ENCODE results near the gene ZMIZ1. TPM values are rescaled to one million over a fixed set of nuclear protein-coding genes. Genes with fewer than 3 reads are reported as not detected.

The ZMIZ1 gene
- total RNA-seq, 1 donor from 2014 or later = 85.2 TPM

- peak overlapping the region; percentile 64 for H3K4me3 Mint-ChIP-seq (ENCODE audit: low read depth)
- H3K27ac Mint-ChIP-seq = no peak overlapping the region
- TF ChIP-seq CTCF (IDR thresholded peaks at IDR 0.05; ENCODE audit: unreplicated experiment) = no peak
- peaks cover 34% of the 10 kb centered on the region for H3K4me1 Mint-ChIP-seq (ENCODE audit: low read depth)
- H3K9me3 Mint-ChIP-seq (ENCODE audit: low read depth) = no peaks in the 10 kb centered on the region
- peaks cover 2% of the 10 kb centered on the region for H3K27me3 Mint-ChIP-seq
- DNase-seq (ENCODE audit: low spot score, unreplicated experiment) = no peak
- H3K36me3 Mint-ChIP-seq (ENCODE audit: insufficient read depth) = no peaks in the 10 kb centered on the region
Observed at GRCh38 chr10:79241990-79242619, 173.3 kb downstream of the ZMIZ1 start.

GRCh38 chr10:79242620-79243152 lies 173.9 kb downstream of the ZMIZ1 start:
- H3K9me3 Mint-ChIP-seq (ENCODE audit: low read depth) = no peaks in the 10 kb centered on the region
- DNase-seq (ENCODE audit: low spot score, unreplicated experiment) = peak; percentile 38
- no peak overlapping the region for H3K27ac Mint-ChIP-seq
- no peak for TF ChIP-seq CTCF (IDR thresholded peaks at IDR 0.05; ENCODE audit: unreplicated experiment)
- H3K36me3 Mint-ChIP-seq (ENCODE audit: insufficient read depth) = no peaks in the 10 kb centered on the region
- peaks cover 34% of the 10 kb centered on the region for H3K4me1 Mint-ChIP-seq (ENCODE audit: low read depth)
- peaks cover 2% of the 10 kb centered on the region for H3K27me3 Mint-ChIP-seq
- peak overlapping the region; percentile 59 for H3K4me3 Mint-ChIP-seq (ENCODE audit: low read depth)

- DNase-seq (ENCODE audit: low spot score, unreplicated experiment) = peak; percentile 61
- no peaks in the 10 kb centered on the region for H3K9me3 Mint-ChIP-seq (ENCODE audit: low read depth)
- H3K4me1 Mint-ChIP-seq (ENCODE audit: low read depth) = peaks cover 30% of the 10 kb centered on the region
- H3K27me3 Mint-ChIP-seq = peaks cover 2% of the 10 kb centered on the region
- no peak overlapping the region for H3K27ac Mint-ChIP-seq
- peak overlapping the region; percentile 68 for H3K4me3 Mint-ChIP-seq (ENCODE audit: low read depth)
- H3K36me3 Mint-ChIP-seq (ENCODE audit: insufficient read depth) = no peaks in the 10 kb centered on the region
- no peak for TF ChIP-seq CTCF (IDR thresholded peaks at IDR 0.05; ENCODE audit: unreplicated experiment)
Observed at GRCh38 chr10:79243181-79244067, 174.7 kb downstream of the ZMIZ1 start.

DNA sequence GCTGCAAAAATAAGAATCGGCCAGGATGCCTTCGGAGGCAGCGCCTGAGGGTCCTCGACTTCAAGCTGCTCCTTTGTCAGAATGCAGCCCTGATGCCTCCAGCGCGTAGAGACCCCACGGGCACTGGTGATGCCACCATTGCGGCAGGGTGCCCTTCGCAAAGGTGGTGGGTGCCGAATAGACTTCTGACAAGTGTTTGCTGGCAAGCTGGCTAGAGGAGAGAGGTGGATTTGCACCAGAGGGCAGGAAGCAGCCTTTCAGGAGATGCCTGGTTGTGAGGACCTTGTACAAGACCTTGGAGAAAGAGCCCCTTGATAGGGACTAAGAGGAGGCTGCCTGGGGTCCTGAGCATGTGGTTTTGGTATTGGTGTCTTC lies 175.3 kb downstream of the ZMIZ1 start:
- H3K27ac Mint-ChIP-seq = no peak overlapping the region
- H3K9me3 Mint-ChIP-seq (ENCODE audit: low read depth) = no peaks in the 10 kb centered on the region
- peak overlapping the region; percentile 63 for H3K4me3 Mint-ChIP-seq (ENCODE audit: low read depth)
- peaks cover 25% of the 10 kb centered on the region for H3K4me1 Mint-ChIP-seq (ENCODE audit: low read depth)
- no peak for DNase-seq (ENCODE audit: low spot score, unreplicated experiment)
- no peaks in the 10 kb centered on the region for H3K36me3 Mint-ChIP-seq (ENCODE audit: insufficient read depth)
- no peak for TF ChIP-seq CTCF (IDR thresholded peaks at IDR 0.05; ENCODE audit: unreplicated experiment)
- peaks cover 2% of the 10 kb centered on the region for H3K27me3 Mint-ChIP-seq

- peak overlapping the region; percentile 71 for H3K27ac Mint-ChIP-seq
- H3K4me3 Mint-ChIP-seq (ENCODE audit: low read depth) = peak overlapping the region; percentile 7
- DNase-seq (ENCODE audit: low spot score, unreplicated experiment) = no peak
- no peaks in the 10 kb centered on the region for H3K9me3 Mint-ChIP-seq (ENCODE audit: low read depth)
- H3K27me3 Mint-ChIP-seq = peaks cover 2% of the 10 kb centered on the region
- no peaks in the 10 kb centered on the region for H3K36me3 Mint-ChIP-seq (ENCODE audit: insufficient read depth)
- TF ChIP-seq CTCF (IDR thresholded peaks at IDR 0.05; ENCODE audit: unreplicated experiment) = no peak
- peaks cover 19% of the 10 kb centered on the region for H3K4me1 Mint-ChIP-seq (ENCODE audit: low read depth)
Observed at GRCh38 chr10:79244841-79245504, 176.2 kb downstream of the ZMIZ1 start.
